Measurements from ENCODE around the gene SLC22A5. TPM values are rescaled to one million over a fixed set of nuclear protein-coding genes. Genes with fewer than 3 reads are reported as not detected.

Gene SLC22A5
- total and polyA plus RNA-seq, 2 donors (not counting 3 experiments of a cell fraction or from before 2014, with no cell fraction given), result 3.6 to 9.3 TPM

GRCh38 chr5:132342291-132343180, 27.0 kb upstream of the SLC22A5 start:
- Histone ChIP-seq H3K27ac (ENCODE audit: insufficient read depth, low read depth, low read length) (no peak overlapping the region), H2AFZ (ENCODE audit: low read depth, low read length) (no peak overlapping the region), H3K9me3 (replicated peaks; ENCODE audit: control insufficient read depth, insufficient read depth, low read length) (no peaks in the 10 kb centered on the region), H3K9me1 (replicated peaks; ENCODE audit: control insufficient read depth, extremely low read depth, insufficient read depth, low read length) (no peaks in the 10 kb centered on the region), H3K4me3 (replicated peaks in 1 of 3; ENCODE audit: insufficient read depth in 1 of 3, low read depth in 1 of 3, low read length in 3 of 3) (no peak overlapping the region), H3K4me1 (ENCODE audit: control insufficient read depth, extremely low read depth, insufficient read depth, low read length) (no peaks in the 10 kb centered on the region), H3K9ac (replicated peaks; ENCODE audit: extremely low read depth, insufficient read depth, low read length) (no peak overlapping the region), H4K20me1 (replicated peaks; ENCODE audit: control insufficient read depth, extremely low read depth, insufficient read depth, low read length) (no peaks in the 10 kb centered on the region), H3K79me2 (ENCODE audit: control insufficient read depth, insufficient read depth, low read length) (no peaks in the 10 kb centered on the region), H3K36me3 (ENCODE audit: control insufficient read depth in 2 of 2, extremely low read depth in 1 of 2, insufficient read depth in 2 of 2, low read length in 2 of 2) (peaks cover 0 to 1% of the 10 kb centered on the region in 2 experiments), H3K4me2 (ENCODE audit: insufficient read depth, low read length) (no peak overlapping the region), H3K27me3 (ENCODE audit: control insufficient read depth in 2 of 2, insufficient read depth in 2 of 2, low read length in 2 of 2) (no peaks in the 10 kb centered on the region)
- DNase-seq (ENCODE audit: low read depth, low spot score), result no peak
- no TSS peak for BruUV-seq (replicated peaks)
- dilution Hi-C loops (cut with MboI; ENCODE audit: extremely low pct_ligation_motif_present, low sequenced_read_pairs), result no loop called here
- TF ChIP-seq EZH2 (IDR thresholded peaks at IDR 0.05; ENCODE audit: borderline replicate concordance, low read depth, low read length, severe bottlenecking) (no peak), FOS (IDR thresholded peaks at IDR 0.05; ENCODE audit: borderline replicate concordance, insufficient read depth, low read length) (no peak), CTCF (IDR thresholded peaks at IDR 0.05; ENCODE audit: extremely low read depth in 1 of 2, insufficient read depth in 1 of 2, low read depth in 1 of 2, low read length in 2 of 2) (no peak), POLR2A (IDR thresholded peaks at IDR 0.05; ENCODE audit: low read depth, low read length) (no peak), GATA2 (IDR thresholded peaks at IDR 0.05; ENCODE audit: insufficient read depth, insufficient read length, low read depth, low read length) (no peak), JUN (IDR thresholded peaks at IDR 0.05; ENCODE audit: borderline replicate concordance, insufficient read depth, insufficient read length, low read depth) (no peak), POLR2AphosphoS5 (IDR thresholded peaks at IDR 0.05; ENCODE audit: insufficient read depth, low read depth, low read length) (no peak), MYC (IDR thresholded peaks at IDR 0.05; ENCODE audit: low read depth, low read length) (no peak), MAX (IDR thresholded peaks at IDR 0.05; ENCODE audit: insufficient read depth, insufficient read length) (no peak)
- ChIA-PET POLR2A (no interaction called here), CTCF (no interaction called here)
- intact Hi-C loops (cut with micrococcal nuclease), result no loop called here
- no peak for FAIRE-seq
